HG02852 (cell line): Measurements from ENCODE around the gene PARVG.
"Not testable (repeated sequence)": the region's sequence is repeated elsewhere in the genome, so short reads cannot be mapped to it uniquely, and the experiment has no call there.

Source experiments
- ATAC-seq: cut with Tn5 transposase; IDR thresholded peaks from one replicate; pipeline ENCODE4 v1.9.1; 2021; ENCODE audit warnings: mild to moderate bottlenecking, moderate library complexity; ENCODE audit not compliant: unreplicated experiment

PARVG gene

DNA sequence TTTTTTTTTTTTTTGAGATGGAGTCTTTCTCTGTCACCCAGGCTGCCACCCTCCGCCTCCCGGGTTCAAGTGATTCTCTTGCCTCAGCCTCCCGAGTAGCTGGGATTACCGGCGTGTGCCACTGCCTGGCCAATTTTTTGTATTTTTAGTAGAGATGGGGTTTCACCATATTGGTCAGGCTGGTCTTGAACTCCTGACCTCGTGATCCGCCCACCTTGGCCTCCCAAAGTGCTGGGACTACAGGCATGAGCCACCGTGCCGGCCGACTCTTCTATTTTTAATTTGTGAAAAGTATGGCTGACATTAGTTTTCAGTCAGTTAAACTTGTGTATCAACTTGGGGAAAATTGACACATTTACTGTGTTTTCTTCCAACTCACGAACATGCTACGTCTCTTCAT lies 53.6 kb downstream of the PARVG start:
- ATAC-seq, result not testable (repeated sequence)

GRCh38 chr22:44237290-44237689 lies 56.6 kb downstream of the PARVG start:
- ATAC-seq, result no peak

DNA sequence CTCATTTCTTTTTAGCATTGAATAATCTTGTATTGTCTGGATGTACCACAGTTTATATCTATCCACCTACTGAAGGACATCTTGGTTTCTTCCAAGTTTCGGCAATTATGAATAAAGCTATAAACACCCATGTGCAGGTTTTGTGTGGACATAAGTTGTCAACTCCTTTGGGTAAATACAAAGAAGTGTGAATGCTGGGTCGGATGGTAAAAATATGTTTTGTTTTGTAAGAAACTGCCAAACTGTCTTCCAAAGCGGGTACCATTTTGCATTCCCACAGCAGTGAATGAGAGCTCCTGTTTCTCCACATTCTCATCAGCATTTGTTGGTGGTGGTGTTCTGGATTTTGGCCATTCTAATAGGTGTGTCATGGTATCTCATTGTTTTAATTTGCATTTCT lies 60.4 kb downstream of the PARVG start:
- not testable (repeated sequence) for ATAC-seq

DNA sequence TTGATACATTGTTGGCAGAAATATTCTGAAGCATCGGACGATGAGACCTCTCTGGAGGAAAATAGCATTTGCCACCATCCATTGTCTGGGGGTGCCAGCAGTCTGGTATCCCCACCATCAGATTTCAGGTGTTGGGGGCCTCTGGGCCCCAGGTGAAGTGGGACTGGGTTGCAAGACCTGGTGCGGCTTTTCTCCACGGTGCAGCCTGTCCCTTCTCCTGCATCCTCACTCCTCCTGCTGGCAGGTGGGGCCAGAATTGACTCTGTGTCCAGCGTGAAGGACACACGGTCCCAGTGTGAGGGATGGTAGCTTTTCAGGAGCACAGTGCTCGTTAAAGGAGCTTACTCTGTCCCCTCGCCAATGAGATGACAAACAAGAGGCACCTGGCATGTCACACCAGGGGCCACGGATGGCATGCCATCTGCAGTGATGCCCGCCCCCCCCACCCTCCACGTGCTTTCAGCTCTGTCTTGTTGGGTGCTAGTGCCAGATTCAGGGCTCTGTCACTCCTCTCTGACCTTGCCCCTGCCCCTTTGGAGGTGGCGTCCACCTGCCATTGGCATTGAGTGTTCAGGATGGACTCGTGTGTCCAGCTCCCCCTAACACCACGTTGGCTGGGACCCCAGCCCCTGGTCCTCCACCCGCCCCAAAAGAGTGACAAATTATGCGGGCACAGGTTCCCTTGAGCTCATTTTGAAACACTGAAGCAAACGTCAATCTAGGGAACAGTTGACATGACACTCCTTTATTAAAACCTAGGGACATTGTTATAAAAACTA lies 62.4 kb downstream of the PARVG start:
- no peak for ATAC-seq

DNA sequence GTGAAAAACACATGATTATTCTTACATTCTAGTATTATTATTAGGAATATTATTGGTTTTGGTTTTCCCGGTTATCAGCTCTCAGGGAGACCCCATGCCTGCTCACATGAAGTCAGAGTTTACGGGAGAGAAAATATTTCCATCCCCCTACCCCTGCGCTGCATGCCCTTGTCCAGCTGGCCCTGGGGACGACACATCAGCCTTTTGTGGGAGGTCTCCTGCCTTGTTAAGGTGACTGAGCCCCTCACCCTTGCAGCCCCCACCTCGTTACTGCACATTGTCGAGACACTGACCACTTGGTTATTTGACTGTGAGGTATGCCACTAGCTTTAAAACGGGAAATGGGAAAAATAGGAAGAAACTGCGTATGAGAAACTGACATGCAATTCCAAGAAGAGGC lies 63.0 kb downstream of the PARVG start:
- ATAC-seq, result no peak

DNA sequence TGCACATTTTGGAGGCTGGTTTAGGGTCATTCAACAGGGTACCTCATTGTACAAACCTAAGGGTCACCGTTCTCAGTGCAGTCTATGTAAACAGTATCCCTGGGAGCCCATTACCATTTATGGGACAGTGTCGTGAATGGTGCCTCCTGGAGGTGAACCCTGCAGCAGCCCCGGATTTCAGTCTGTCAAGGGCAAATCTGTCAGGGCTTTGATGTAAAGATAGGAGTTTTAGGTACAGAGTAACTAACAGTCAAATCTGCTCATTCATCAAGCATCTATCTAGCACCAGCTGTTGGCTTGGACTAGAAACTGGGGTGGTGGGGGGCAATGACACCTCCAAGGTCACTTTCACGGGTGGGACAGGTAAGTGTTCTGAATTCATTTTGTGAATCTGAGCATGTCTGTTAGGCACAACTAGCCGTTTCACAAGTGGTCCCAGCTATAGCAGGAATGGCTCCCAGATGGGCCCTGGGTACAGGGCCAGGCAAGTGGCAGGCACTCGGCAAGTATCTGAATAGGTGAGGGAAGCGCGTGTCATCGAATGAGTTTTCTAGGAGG lies 63.6 kb downstream of the PARVG start:
- no peak for ATAC-seq

DNA sequence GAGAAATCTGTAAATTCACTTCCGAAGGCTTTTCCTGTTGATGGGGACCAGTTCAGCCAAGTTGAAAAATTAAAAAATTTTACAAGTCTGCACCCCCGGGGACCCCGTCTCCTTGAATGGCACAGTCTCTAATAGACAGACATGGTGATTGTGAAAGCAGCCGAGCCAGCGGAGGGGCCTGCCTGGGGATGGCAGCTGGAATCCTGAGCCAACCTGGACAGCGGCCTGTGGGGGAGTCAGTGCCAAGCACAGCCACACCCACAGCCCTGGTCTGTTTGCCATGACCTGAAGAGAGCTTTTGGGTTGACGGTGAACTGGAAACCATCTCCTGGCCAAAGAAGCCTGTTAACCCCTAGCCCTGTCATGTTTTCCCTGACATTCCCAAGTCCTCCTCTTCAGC lies 64.7 kb downstream of the PARVG start:
- no peak for ATAC-seq

- ATAC-seq, result no peak
Observed at GRCh38 chr22:44245867-44246266, 65.1 kb downstream of the PARVG start.

- ATAC-seq, result no peak
Observed at GRCh38 chr22:44246615-44247326, 66.0 kb downstream of the PARVG start.

DNA sequence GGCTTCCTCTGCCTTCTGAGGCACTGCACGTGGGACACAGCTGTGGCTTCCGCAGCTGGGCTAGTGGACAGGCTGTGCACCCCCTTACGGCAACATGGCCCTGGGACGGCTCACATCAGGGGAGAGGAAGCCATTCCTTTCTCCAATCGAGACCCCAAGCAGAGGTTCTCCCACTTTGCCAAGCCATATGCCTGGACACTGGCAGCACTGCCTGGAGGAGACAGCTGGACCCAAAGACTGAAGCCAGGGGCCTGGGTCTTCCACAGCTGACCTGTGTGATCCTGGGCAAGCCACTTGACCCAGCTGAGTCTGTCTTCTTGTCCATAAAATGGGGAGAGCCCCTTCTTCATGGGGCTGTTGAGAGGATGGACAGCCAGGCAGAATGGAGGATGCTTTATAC lies 66.6 kb downstream of the PARVG start:
- no peak for ATAC-seq

- no peak for ATAC-seq
Observed at GRCh38 chr22:44247923-44248892, 67.5 kb downstream of the PARVG start.

- no peak for ATAC-seq
Observed at GRCh38 chr22:44248926-44249325, 68.2 kb downstream of the PARVG start.

GRCh38 chr22:44249376-44250147 lies 68.8 kb downstream of the PARVG start:
- ATAC-seq, result no peak

DNA sequence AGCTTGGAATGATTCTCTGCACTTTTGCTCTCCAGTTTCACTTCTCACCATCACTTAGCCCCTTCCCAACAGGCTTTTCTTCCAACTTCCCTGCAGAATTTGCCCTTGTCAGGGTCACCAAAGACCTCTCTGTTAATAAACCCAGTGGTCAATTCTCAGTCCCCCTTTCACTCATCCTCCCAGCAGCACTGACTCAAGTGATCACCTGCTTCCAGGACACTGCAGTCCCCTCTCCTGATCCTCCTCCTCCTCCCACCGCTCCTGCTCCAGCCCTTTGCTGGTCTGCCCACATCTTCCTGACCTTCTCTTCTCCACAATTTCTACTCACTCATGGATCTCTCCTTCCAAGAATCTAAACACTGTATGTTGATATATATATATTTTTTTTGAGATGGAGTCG lies 74.1 kb downstream of the PARVG start:
- no peak for ATAC-seq

DNA sequence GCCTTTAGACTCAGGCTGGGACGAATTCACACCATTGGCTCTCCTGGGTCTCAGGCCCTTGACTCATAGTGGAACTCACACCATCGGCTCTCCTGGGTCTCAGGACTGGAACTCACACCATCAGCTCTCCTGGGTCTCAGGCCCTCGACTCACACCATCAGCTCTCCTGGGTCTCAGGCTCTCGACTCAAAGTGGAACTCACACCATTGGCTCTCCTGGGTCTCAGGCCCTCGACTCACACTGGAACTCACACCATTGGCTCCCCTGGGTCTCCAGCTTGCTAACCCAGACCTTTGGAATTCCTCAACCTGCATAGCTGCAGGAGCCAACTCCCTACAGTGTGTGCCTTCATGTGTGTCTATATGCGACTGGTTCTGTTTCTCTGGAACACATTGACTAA lies 75.4 kb downstream of the PARVG start:
- no peak for ATAC-seq

- no peak for ATAC-seq
Observed at GRCh38 chr22:44256556-44257485, 76.1 kb downstream of the PARVG start.
